GM12891 (cell line): ENCODE measurements around the gene FIG4.

Experiments used
- POLR2A ChIP-seq: IDR thresholded peaks from 2 replicates; pipeline ENCODE4 v1.6.1; 2011; ENCODE audit warnings: low read depth, low read length, control low read depth
- POLR2AphosphoS5 ChIP-seq: IDR thresholded peaks from 2 replicates; pipeline ENCODE4 v1.6.1; 2011; ENCODE audit warnings: low read depth, low read length, control low read depth
- POU2F2 ChIP-seq: IDR thresholded peaks from 2 replicates; pipeline ENCODE4 v1.6.1; 2011; ENCODE audit warnings: low read depth, mild to moderate bottlenecking, control low read depth, low read length, moderate library complexity
- SPI1 ChIP-seq: IDR thresholded peaks from 2 replicates; pipeline ENCODE4 v1.6.1; 2011; ENCODE audit warnings: low read depth, low read length, control low read depth
- TAF1 ChIP-seq: IDR thresholded peaks from 2 replicates; pipeline ENCODE4 v1.6.1; 2011; ENCODE audit warnings: low read depth, low read length, control low read depth

DNA sequence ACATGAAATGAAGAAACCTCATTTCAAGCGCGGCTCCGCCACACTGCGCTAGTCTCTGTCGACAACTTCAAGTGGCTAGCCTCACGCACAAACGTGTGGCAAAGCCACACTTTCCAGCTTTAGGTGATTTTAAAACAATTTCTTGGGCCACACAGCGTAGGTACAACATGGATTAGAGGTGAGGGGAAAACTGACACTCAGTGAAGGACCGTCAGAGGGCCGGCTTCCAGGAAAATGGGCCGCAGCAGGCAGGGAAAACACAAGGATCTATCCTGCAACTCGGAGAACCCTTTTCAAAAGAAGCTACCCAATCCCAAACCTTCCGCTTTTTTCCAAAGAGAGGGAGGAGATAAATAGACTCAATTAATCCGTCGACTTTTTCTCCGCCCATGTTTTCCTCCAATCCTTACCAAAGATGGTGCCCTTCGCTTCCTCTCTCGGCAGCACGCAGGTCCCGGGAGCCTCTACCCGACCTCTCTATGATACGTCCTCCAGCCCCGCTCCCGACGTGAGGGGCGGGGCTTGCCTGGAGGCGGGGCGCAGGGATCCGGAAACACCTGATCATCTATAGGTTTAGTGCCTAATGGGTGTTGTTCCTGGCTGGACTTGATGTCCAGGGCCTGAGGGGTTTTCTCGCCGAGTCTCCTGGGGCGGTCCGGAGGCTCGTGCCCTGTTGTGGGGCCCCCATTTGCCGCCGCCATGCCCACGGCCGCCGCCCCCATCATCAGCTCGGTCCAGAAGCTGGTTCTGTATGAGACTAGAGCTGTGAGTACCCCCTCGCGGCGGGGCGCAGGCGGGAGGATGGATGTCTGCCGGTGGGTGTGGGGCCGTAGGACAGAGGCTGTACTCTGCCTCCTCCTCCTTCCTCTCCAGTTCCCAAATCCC lies at the start of gene FIG4, which contains the start of gene AK9:
- TF ChIP-seq POLR2AphosphoS5, result no peak; the same call in 1 of the 2 replicates
- peak; percentile 14; the same call in 1 of the 2 replicates for TF ChIP-seq TAF1
- peak; percentile 58; the same call in 1 of the 2 replicates for TF ChIP-seq POLR2A
- peak; percentile 54 for TF ChIP-seq SPI1
- no peak for TF ChIP-seq POU2F2
